Suprapubic skin (tissue), 4 donors: ENCODE results near the gene LAMA3.

ENCODE experiments used
- EP300 ChIP-seq: sonication (generic); formaldehyde crosslinking; IDR thresholded peaks from one replicate; pipeline ENCODE4 v1.6.1; 2017; ENCODE audit warnings: antibody characterized with exemption
- POLR2AphosphoS5 ChIP-seq, 3 donors: sonication (generic); formaldehyde crosslinking; IDR thresholded peaks; one replicate each; pipeline ENCODE4 v1.6.1; 2017; ENCODE audit warnings: antibody characterized with exemption in 3 of 3
- TF ChIP-seq, protein P1 (sequence below), 2 donors: fragments of 200-600 bp in 1 of 2; fragments of 450-650 bp in 1 of 2; sonication (generic) in 1 of 2; IDR thresholded peaks; one replicate each; pipeline ENCODE4 v1.5.1; 2016 to 2019; ENCODE audit warnings: antibody characterized with exemption in 2 of 2, mild to moderate bottlenecking in 1 of 2, moderate library complexity in 1 of 2

DNA sequence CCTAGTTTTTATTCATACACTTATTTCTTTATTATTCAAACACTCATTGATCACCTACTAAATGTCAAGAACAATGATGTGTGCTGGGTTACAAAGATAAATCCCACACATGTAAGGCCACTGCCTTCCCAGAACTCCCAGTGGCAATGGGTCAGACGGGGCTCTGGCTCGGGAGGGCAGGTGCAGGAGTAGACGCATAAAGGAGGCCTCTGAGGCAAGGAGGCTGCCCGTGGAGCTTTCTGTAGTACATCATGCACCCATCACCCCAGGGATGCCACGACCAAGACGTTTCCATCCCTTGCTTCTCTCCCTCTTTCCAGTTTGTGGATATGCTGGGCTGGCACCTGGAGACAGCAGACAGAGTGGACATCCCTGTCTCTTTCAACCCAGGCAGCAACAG lies 172.1 kb downstream of the LAMA3 start:
- TF ChIP-seq, protein P1, sequence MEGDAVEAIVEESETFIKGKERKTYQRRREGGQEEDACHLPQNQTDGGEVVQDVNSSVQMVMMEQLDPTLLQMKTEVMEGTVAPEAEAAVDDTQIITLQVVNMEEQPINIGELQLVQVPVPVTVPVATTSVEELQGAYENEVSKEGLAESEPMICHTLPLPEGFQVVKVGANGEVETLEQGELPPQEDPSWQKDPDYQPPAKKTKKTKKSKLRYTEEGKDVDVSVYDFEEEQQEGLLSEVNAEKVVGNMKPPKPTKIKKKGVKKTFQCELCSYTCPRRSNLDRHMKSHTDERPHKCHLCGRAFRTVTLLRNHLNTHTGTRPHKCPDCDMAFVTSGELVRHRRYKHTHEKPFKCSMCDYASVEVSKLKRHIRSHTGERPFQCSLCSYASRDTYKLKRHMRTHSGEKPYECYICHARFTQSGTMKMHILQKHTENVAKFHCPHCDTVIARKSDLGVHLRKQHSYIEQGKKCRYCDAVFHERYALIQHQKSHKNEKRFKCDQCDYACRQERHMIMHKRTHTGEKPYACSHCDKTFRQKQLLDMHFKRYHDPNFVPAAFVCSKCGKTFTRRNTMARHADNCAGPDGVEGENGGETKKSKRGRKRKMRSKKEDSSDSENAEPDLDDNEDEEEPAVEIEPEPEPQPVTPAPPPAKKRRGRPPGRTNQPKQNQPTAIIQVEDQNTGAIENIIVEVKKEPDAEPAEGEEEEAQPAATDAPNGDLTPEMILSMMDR (IDR thresholded peaks at IDR 0.05) = no peak
- TF ChIP-seq POLR2AphosphoS5 (IDR thresholded peaks at IDR 0.05) = no peak
- no peak for TF ChIP-seq EP300
